Measurements from ENCODE around the gene CCL7.

Gene CCL7

DNA sequence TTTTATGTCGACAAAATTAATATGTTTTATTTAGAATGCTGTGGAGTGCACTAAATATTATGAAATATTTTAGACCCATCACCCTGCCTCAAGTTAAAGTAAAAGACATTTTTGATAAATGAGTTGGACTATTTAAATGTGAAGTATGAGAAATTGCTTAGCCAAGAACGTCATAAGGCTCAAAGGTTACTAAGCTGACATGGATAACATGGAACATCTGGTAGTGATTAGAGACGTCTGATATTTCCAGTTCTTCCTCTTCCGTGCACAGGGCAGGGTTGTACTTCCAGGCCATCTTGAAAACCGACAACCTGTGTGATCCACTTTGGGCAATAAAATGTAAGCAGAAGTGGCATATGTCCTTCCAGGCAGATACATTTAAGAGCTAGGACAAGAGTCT is 42.1 kb downstream of the CCL7 start:
- H3K27me3 ChIP-seq (ENCODE audit: control insufficient read depth, insufficient read depth, low read length): no peaks in the 10 kb centered on the region
- no peaks in the 10 kb centered on the region for H3K36me3 ChIP-seq (ENCODE audit: insufficient read depth, low read length)
- no peak overlapping the region for H3K4me2 ChIP-seq (ENCODE audit: low read length)
- H3K4me1 ChIP-seq (ENCODE audit: control insufficient read depth, insufficient read depth, low read length): peaks cover 4% of the 10 kb centered on the region
- H3K9me3 ChIP-seq (replicated peaks; ENCODE audit: low read length): no peaks in the 10 kb centered on the region
- H3K9ac ChIP-seq (ENCODE audit: low read depth, low read length): no peak overlapping the region
- H3K4me3 ChIP-seq (ENCODE audit: low read length): no peak overlapping the region

- Histone ChIP-seq H3K9ac (ENCODE audit: low read depth, low read length) (no peak overlapping the region), H3K9me3 (replicated peaks; ENCODE audit: low read length) (no peaks in the 10 kb centered on the region), H3K4me3 (ENCODE audit: low read length) (no peak overlapping the region), H3K4me1 (ENCODE audit: control insufficient read depth, insufficient read depth, low read length) (peaks cover 4% of the 10 kb centered on the region), H3K36me3 (ENCODE audit: insufficient read depth, low read length) (no peaks in the 10 kb centered on the region), H3K4me2 (ENCODE audit: low read length) (no peak overlapping the region), H3K27me3 (ENCODE audit: control insufficient read depth, insufficient read depth, low read length) (no peaks in the 10 kb centered on the region)
These were observed 43.1 kb downstream of the CCL7 start for GRCh38 chr17:34313164-34313563.

GRCh38 chr17:34314279-34314678 is 44.3 kb downstream of the CCL7 start:
- no peaks in the 10 kb centered on the region for H3K9me3 ChIP-seq (replicated peaks; ENCODE audit: low read length)
- H3K4me3 ChIP-seq (ENCODE audit: low read length): no peak overlapping the region
- H3K4me1 ChIP-seq (ENCODE audit: control insufficient read depth, insufficient read depth, low read length): peaks cover 4% of the 10 kb centered on the region
- no peak overlapping the region for H3K9ac ChIP-seq (ENCODE audit: low read depth, low read length)
- H3K27me3 ChIP-seq (ENCODE audit: control insufficient read depth, insufficient read depth, low read length): no peaks in the 10 kb centered on the region
- H3K4me2 ChIP-seq (ENCODE audit: low read length): no peak overlapping the region
- H3K36me3 ChIP-seq (ENCODE audit: insufficient read depth, low read length): no peaks in the 10 kb centered on the region

DNA sequence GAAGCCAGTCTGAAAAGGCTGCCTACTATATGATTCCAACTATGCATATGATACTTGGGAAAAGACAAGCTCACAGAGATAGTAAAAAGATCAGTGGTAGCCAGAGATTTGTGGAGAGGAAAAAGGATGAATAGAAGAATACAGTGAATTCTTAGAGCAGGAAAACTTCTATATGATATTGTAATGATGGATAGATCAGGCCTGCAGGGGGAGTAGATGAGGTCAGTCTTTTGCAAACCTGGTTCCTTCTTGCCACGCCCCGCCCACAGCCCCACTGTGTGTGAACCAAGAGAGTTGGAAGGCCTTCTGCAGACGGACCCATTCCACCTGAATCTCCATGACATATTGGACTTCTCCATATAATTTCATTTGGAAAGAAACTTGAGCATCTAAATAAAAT is 48.5 kb downstream of the CCL7 start:
- Histone ChIP-seq H3K4me3 (ENCODE audit: low read length) (no peak overlapping the region), H3K9me3 (replicated peaks; ENCODE audit: low read length) (no peaks in the 10 kb centered on the region), H3K27me3 (ENCODE audit: control insufficient read depth, insufficient read depth, low read length) (no peaks in the 10 kb centered on the region), H3K4me1 (ENCODE audit: control insufficient read depth, insufficient read depth, low read length) (peaks cover 4% of the 10 kb centered on the region), H3K36me3 (ENCODE audit: insufficient read depth, low read length) (no peaks in the 10 kb centered on the region), H3K9ac (ENCODE audit: low read depth, low read length) (no peak overlapping the region), H3K4me2 (ENCODE audit: low read length) (no peak overlapping the region)

DNA sequence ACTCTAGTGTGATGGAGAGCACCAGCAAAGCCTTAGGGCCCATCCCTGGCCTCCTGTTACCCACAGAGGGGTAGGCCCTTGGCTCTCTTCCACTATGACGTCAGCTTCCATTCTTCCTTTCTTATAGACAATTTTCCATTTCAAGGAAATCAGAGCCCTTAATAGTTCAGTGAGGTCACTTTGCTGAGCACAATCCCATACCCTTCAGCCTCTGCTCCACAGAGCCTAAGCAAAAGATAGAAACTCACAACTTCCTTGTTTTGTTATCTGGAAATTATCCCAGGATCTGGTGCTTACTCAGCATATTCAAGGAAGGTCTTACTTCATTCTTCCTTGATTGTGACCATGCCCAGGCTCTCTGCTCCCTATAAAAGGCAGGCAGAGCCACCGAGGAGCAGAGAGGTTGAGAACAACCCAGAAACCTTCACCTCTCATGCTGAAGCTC is 49.0 kb downstream of the CCL7 start, which contains the start of gene CCL8:
Gene CCL8, plus strand, starts transcription at position 397 of the 445 bp plus-strand sequence. CDS start 67 bp downstream, outside the sequence.
- no peak within 1 kb of the TSS for H3K9ac ChIP-seq (ENCODE audit: low read depth, low read length)
- no peak within 1 kb of the TSS for H3K4me2 ChIP-seq (ENCODE audit: low read length)
- no peaks in the 10 kb centered on the region for H3K9me3 ChIP-seq (replicated peaks; ENCODE audit: low read length)
- no peaks in the 10 kb centered on the region for H3K36me3 ChIP-seq (ENCODE audit: insufficient read depth, low read length)
- no peaks in the 10 kb centered on the region for H3K27me3 ChIP-seq (ENCODE audit: control insufficient read depth, insufficient read depth, low read length)
- no peak within 1 kb of the TSS for H3K4me3 ChIP-seq (ENCODE audit: low read length)
- peaks cover 4% of the 10 kb centered on the region for H3K4me1 ChIP-seq (ENCODE audit: control insufficient read depth, insufficient read depth, low read length)
